HG02870 (cell line): ENCODE results near the gene BCAS3.
"Not testable (repeated sequence)": the region's sequence is repeated elsewhere in the genome, so short reads cannot be mapped to it uniquely, and the experiment has no call there.

Source experiments
- ATAC-seq: cut with Tn5 transposase; IDR thresholded peaks from one replicate; pipeline ENCODE4 v1.9.1; 2021; ENCODE audit warnings: mild to moderate bottlenecking, moderate library complexity; ENCODE audit not compliant: unreplicated experiment

The BCAS3 gene

GRCh38 chr17:60920107-60920506 lies 242.5 kb downstream of the BCAS3 start:
- no peak for ATAC-seq

GRCh38 chr17:60923000-60923399 lies 245.3 kb downstream of the BCAS3 start:
- ATAC-seq = no peak

GRCh38 chr17:60926466-60927183 lies 249.0 kb downstream of the BCAS3 start:
- ATAC-seq = no peak

GRCh38 chr17:60933739-60934138 lies 256.1 kb downstream of the BCAS3 start:
- ATAC-seq = no peak

- no peak for ATAC-seq
Measured at GRCh38 chr17:60934723-60935122, 257.1 kb downstream of the BCAS3 start.

GRCh38 chr17:60935991-60936390 lies 258.3 kb downstream of the BCAS3 start:
- ATAC-seq = not testable (repeated sequence)

GRCh38 chr17:60939318-60939717 lies 261.7 kb downstream of the BCAS3 start:
- no peak for ATAC-seq

- no peak for ATAC-seq
Measured at GRCh38 chr17:60941028-60941427, 263.4 kb downstream of the BCAS3 start.

- ATAC-seq = no peak
Measured at GRCh38 chr17:60941571-60941970, 263.9 kb downstream of the BCAS3 start.

GRCh38 chr17:60944751-60945150 lies 267.1 kb downstream of the BCAS3 start:
- ATAC-seq = no peak

GRCh38 chr17:60947100-60947499 lies 269.4 kb downstream of the BCAS3 start:
- no peak for ATAC-seq

GRCh38 chr17:60947543-60947942 lies 269.9 kb downstream of the BCAS3 start:
- ATAC-seq = no peak

- ATAC-seq = no peak
Measured at GRCh38 chr17:60952747-60953146, 275.1 kb downstream of the BCAS3 start.

- no peak for ATAC-seq
Measured at GRCh38 chr17:60959011-60959410, 281.4 kb downstream of the BCAS3 start.

- no peak for ATAC-seq
Measured at GRCh38 chr17:60959696-60960095, 282.0 kb downstream of the BCAS3 start.

GRCh38 chr17:60960398-60961065 lies 282.9 kb downstream of the BCAS3 start:
- ATAC-seq = no peak

GRCh38 chr17:60964160-60964559 lies 286.5 kb downstream of the BCAS3 start:
- ATAC-seq = no peak

- no peak for ATAC-seq
Measured at GRCh38 chr17:60968266-60968665, 290.6 kb downstream of the BCAS3 start.

- ATAC-seq = no peak
Measured at GRCh38 chr17:60969500-60970037, 291.9 kb downstream of the BCAS3 start.

- no peak for ATAC-seq
Measured at GRCh38 chr17:60970741-60971140, 293.1 kb downstream of the BCAS3 start.

- ATAC-seq = no peak
Measured at GRCh38 chr17:60971515-60972369, 294.1 kb downstream of the BCAS3 start.
